OCI-LY3 (cell line): Measurements from ENCODE around the gene MPV17L2.

Experiments used
- EZH2phosphoT487 ChIP-seq: fragments of 200-600 bp; shearing (Covaris generic); IDR thresholded peaks from 2 replicates; pipeline ENCODE4 v1.6.1; 2018; ENCODE audit warnings: antibody characterized with exemption, mixed run types, low read depth
- TF ChIP-seq, protein P1 (sequence below): fragments of 200-600, 300-600 bp; sonication (generic); IDR thresholded peaks from 2 replicates; pipeline ENCODE4 v1.5.1; 2014; ENCODE audit warnings: antibody characterized with exemption, low read length, low read depth

DNA sequence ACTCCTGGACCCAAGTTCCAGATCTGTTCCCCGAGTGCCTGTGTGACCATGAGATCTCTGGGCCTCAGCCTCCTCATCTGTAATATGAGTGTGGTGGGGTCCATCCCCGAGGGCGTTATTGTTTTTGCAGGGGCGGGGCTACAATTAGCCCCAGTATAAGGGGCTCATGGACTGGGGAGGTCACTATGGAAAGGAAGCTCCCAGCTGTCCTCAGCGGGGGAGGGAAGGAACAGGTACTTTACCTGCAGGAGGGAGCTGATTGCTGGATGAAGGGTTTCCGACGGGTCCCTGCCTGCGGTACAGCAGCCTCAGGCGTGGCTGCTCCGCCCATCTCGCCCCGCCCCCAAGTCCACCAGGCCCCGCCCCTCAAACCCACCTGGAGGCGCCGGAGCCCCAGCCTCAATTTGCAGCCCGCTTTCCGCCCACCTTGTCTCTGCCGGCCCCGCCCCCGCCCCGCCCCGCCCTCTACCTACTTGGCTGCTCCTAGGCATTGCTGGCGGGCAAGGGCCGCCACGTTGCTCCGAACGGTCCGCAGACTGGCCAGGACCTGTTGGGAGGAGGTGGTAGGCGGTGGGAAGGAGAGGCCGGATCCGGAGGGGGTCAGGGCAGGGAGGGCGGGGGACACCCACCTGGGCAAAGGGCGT, 27.7 kb downstream of the MPV17L2 start:
- TF ChIP-seq, protein P1, sequence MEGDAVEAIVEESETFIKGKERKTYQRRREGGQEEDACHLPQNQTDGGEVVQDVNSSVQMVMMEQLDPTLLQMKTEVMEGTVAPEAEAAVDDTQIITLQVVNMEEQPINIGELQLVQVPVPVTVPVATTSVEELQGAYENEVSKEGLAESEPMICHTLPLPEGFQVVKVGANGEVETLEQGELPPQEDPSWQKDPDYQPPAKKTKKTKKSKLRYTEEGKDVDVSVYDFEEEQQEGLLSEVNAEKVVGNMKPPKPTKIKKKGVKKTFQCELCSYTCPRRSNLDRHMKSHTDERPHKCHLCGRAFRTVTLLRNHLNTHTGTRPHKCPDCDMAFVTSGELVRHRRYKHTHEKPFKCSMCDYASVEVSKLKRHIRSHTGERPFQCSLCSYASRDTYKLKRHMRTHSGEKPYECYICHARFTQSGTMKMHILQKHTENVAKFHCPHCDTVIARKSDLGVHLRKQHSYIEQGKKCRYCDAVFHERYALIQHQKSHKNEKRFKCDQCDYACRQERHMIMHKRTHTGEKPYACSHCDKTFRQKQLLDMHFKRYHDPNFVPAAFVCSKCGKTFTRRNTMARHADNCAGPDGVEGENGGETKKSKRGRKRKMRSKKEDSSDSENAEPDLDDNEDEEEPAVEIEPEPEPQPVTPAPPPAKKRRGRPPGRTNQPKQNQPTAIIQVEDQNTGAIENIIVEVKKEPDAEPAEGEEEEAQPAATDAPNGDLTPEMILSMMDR: no peak
- no peak for TF ChIP-seq EZH2phosphoT487
